ENCODE results near the gene PPFIBP1. TPM values are rescaled to one million over a fixed set of nuclear protein-coding genes. Genes with fewer than 3 reads are reported as not detected.
"Not testable (repeated sequence)": the region's sequence is repeated elsewhere in the genome, so short reads cannot be mapped to it uniquely, and the experiment has no call there.

The PPFIBP1 gene
- total and polyA plus RNA-seq, 12 donors: 9.6 to 123 (median 74.3) TPM

GRCh38 chr12:27595231-27595642 is 71.2 kb downstream of the PPFIBP1 start:
- H3K9me3 ChIP-seq (replicated peaks in 1 of 3): no peaks in the 10 kb centered on the region
- 64 to 74% (median 70%) methylated on average over 16 of the region's 16 CpGs for WGBS, 4 donors
- intact Hi-C loops (cut with DNase I): no loop called here
- no peak for TF ChIP-seq CTCF (IDR thresholded peaks at IDR 0.05)
- no peak for TF ChIP-seq POLR2A (IDR thresholded peaks at IDR 0.05)
- DNase-seq: peak; percentile 36 to 77 (median 54)
- peak overlapping the region in 1 of 5 donors; percentile 59 for H3K27ac ChIP-seq
- no peak overlapping the region for H3K4me3 ChIP-seq
- H3K36me3 ChIP-seq (replicated peaks in 1 of 2): no peaks in the 10 kb centered on the region
- no peaks in the 10 kb centered on the region for H3K27me3 ChIP-seq
- peaks cover 0 to 8% of the 10 kb centered on the region in 2 donors for H3K4me1 ChIP-seq (replicated peaks in 1 of 2)

DNA sequence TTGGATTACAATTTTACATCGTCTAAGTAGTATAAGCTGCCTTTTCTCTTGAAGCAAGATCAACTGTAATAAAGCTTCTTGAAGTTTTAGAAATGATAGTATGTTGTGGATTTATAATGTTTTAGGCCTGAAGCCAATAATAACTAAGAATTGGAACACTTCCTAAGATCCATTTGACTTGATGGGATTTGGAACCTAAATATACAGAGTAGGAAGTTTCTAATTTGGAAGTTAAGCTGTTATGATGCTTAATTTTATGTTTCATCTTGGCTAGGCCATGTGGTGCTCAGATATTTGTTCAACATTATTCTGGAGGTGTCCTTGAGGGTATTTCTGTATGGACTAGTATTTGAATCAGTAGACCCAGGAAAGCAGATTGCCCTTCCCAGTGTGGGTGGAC is 74.9 kb downstream of the PPFIBP1 start:
- DNase-seq; H3K27me3 ChIP-seq; H3K27ac ChIP-seq; intact Hi-C loops (cut with DNase I); H3K9me3 ChIP-seq (replicated peaks in 1 of 3); H3K4me3 ChIP-seq; H3K36me3 ChIP-seq (replicated peaks in 1 of 2): not testable (repeated sequence)
- H3K4me1 ChIP-seq (replicated peaks in 1 of 2): peaks cover 0 to 17% of the 10 kb centered on the region in 2 donors
- 56 to 75% (median 63%) methylated on average over 1 of the region's 1 CpG for WGBS, 4 donors

DNA sequence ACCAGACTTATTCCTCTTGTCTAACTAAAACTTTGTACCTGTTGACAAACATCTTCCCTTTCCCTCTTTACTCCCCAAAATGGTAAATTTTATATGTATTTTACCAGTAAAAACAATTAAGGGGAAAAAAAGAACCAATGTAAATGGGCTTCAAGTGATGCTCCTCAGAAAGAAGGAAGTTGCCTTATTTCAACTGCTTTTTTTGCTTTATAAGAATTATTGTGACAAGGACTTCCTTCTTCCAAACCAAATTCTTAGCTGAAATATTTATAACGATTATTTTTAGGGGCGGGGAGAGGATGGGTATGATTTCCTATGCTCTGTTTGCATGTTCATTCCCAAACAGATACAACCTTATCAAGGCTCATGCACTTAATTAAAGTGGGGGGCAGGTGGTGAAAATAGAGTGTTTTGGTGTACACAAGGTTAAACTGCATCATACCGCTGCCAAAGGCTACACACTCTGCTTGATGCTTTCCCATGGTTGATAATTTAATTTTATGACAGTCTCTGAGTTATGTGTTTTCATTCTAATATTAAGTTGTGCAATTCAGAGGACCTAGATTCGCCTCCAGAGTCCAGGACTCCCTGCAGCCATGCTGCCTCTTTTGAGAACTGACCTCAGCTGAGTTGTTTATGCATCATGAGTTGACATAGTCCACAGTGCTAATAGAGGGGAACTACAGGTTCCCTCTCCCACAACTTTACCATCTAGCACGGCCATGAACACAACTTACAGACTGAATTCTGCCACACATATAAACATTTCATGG is 77.2 kb downstream of the PPFIBP1 start:
- DNase-seq: peak in 1 of 7 donors; percentile 60
- H3K9me3 ChIP-seq (replicated peaks in 1 of 3); H3K4me3 ChIP-seq; H3K27me3 ChIP-seq; H3K36me3 ChIP-seq (replicated peaks in 1 of 2); intact Hi-C loops (cut with DNase I): not testable (repeated sequence)
- WGBS, 4 donors: 22 to 34% (median 27%) methylated on average over 5 of the region's 5 CpGs
- peaks cover 0 to 21% of the 10 kb centered on the region in 2 donors for H3K4me1 ChIP-seq (replicated peaks in 1 of 2)
- H3K27ac ChIP-seq: peak overlapping the region in 2 of 5 donors; percentile 57 to 63

DNA sequence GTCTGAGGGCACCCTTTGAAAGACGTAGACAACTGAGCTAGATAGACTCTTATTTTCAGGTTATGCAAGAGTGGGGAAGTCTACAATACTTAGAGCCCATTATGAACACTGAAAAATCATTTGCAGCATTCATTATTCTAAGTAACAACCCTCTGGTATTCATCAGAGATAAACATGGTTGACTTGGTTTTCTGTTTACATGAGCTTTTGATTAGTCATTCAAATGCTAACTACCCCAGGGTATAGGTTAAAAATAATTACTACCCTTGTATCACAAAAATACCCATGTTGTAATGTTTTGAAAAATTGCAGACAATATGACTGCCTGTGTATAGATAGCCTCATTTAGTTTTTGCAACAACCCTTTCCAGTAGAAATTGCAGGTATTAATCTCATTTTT is 78.5 kb downstream of the PPFIBP1 start:
- 79 to 86% (median 83%) methylated on average over 1 of the region's 1 CpG for WGBS, 4 donors

GRCh38 chr12:27604431-27604830 is 80.4 kb downstream of the PPFIBP1 start:
- no peak for TF ChIP-seq POLR2A (IDR thresholded peaks at IDR 0.05)
- no peak for TF ChIP-seq CTCF (IDR thresholded peaks at IDR 0.05)
- Histone ChIP-seq H3K27ac (no peak overlapping the region), H3K4me1 (replicated peaks in 1 of 2) (peaks cover 4 to 38% of the 10 kb centered on the region in 2 donors), H3K36me3 (replicated peaks in 1 of 2) (peaks cover 0 to 3% of the 10 kb centered on the region in 2 donors), H3K4me3 (no peak overlapping the region), H3K9me3 (replicated peaks in 1 of 3) (no peaks in the 10 kb centered on the region), H3K27me3 (no peaks in the 10 kb centered on the region)
- WGBS, 4 donors: 88 to 95% (median 93%) methylated on average over 3 of the region's 3 CpGs
- no peak for DNase-seq
- intact Hi-C loops (cut with DNase I): no loop called here

More for the DNA sequence above, 78.5 kb downstream of the PPFIBP1 start:
- no peak for TF ChIP-seq CTCF (IDR thresholded peaks at IDR 0.05)
- no peak for TF ChIP-seq POLR2A (IDR thresholded peaks at IDR 0.05)
- H3K27ac ChIP-seq: no peak overlapping the region
- no peaks in the 10 kb centered on the region for H3K27me3 ChIP-seq
- no peaks in the 10 kb centered on the region for H3K9me3 ChIP-seq (replicated peaks in 1 of 3)
- intact Hi-C loops (cut with DNase I): no loop called here
- H3K4me3 ChIP-seq: no peak overlapping the region
- H3K4me1 ChIP-seq (replicated peaks in 1 of 2): peaks cover 4 to 31% of the 10 kb centered on the region in 2 donors
- no peak for DNase-seq
- H3K36me3 ChIP-seq (replicated peaks in 1 of 2): peaks cover 0 to 3% of the 10 kb centered on the region in 2 donors
